Measurements from ENCODE around the gene LAG3. TPM values are rescaled to one million over a fixed set of nuclear protein-coding genes. Genes with fewer than 3 reads are reported as not detected.

The LAG3 gene
- total RNA-seq, 8 experiments from 2014 or later: 0.21 to 2.8 (median 0.66) TPM

DNA sequence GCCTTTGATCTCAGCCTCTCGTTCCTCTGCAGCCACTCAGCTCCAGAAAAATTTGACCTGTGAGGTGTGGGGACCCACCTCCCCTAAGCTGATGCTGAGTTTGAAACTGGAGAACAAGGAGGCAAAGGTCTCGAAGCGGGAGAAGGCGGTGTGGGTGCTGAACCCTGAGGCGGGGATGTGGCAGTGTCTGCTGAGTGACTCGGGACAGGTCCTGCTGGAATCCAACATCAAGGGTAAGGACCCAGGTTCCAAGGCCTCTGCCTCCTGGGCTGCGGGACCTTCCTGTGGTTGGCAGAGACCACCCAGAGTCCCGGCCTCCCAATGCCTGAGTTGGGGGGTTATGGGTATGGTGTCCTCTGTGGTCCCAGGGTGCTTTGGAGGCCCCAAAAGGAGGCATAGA, 44.8 kb downstream of the LAG3 start:
- ATAC-seq (replicated peaks in 6 of 8): no peak
- H3K4me3 ChIP-seq: no peak overlapping the region
- in situ Hi-C loops (cut with MboI; ENCODE audit: low pct_unique_long_range_greater_than_20kb in 2 of 9, low sequenced_read_pairs in 9 of 9, unreplicated experiment in 9 of 9): no loop called here
- peaks cover 36 to 37% of the 10 kb centered on the region in 2 donors for H3K4me1 ChIP-seq (replicated peaks in 1 of 2)
- WGBS, 10 experiments: 27 to 100% (median 74%) methylated on average over 1 to 7 of the region's 8 CpGs; no CpG with 5 or more reads in 4 of the 10 experiments
- H3K27ac ChIP-seq: no peak overlapping the region

DNA sequence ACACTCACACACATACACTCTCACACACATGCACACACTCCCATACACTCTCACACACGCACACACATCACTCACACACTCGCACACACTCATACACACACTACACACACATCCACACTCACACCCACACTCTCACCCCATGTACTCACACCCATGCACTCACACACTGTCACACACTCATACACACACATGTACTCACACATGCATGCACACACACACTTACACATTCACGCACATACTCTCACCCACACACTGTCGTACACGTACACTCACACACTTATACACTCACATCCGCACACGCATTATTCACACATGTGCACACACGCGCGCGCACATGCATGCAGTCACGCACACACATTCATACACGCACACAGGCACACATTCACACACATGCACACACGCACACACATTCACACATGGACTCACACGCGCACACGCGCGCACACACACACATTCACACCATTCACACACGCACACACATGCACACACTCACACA, 45.4 kb downstream of the LAG3 start:
- H3K4me3 ChIP-seq: no peak overlapping the region
- peaks cover 40 to 44% of the 10 kb centered on the region in 2 donors for H3K4me1 ChIP-seq (replicated peaks in 1 of 2)
- ATAC-seq (replicated peaks in 6 of 8): no peak
- 64 to 100% (median 86%) methylated on average over 1 to 14 of the region's 20 CpGs for WGBS, 10 experiments
- peak overlapping the region in 1 of 2 donors; percentile 8 for H3K27ac ChIP-seq
- in situ Hi-C loops (cut with MboI; ENCODE audit: low pct_unique_long_range_greater_than_20kb in 2 of 9, low sequenced_read_pairs in 9 of 9, unreplicated experiment in 9 of 9): no loop called here

DNA sequence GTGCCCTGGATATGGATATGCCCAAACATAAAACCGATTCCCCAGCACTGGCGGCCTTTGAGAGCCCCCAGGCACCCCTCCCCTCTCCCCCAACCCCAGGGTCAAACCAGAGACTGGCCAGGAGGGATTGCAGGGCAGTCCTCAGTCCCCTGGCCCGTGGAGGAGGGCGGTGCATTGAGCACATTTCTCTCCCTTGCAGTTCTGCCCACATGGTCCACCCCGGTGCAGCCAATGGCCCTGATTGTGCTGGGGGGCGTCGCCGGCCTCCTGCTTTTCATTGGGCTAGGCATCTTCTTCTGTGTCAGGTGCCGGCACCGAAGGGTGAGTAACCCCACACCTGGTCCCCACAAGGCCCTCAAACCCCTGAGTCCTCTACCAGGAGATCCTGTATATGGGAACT, 45.9 kb downstream of the LAG3 start:
- Histone ChIP-seq H3K27ac (peak overlapping the region in 1 of 2 donors; percentile 8), H3K4me1 (replicated peaks in 1 of 2) (peaks cover 46 to 49% of the 10 kb centered on the region in 2 donors), H3K4me3 (no peak overlapping the region)
- WGBS, 10 experiments: 80% methylated on average over 2 of the region's 10 CpGs; no CpG with 5 or more reads in 9 of the 10 experiments
- ATAC-seq (replicated peaks in 6 of 8): peak in 7 of 8 experiments; percentile 1 to 42 (median 7)
- in situ Hi-C loops (cut with MboI; ENCODE audit: low pct_unique_long_range_greater_than_20kb in 2 of 9, low sequenced_read_pairs in 9 of 9, unreplicated experiment in 9 of 9): no loop called here

DNA sequence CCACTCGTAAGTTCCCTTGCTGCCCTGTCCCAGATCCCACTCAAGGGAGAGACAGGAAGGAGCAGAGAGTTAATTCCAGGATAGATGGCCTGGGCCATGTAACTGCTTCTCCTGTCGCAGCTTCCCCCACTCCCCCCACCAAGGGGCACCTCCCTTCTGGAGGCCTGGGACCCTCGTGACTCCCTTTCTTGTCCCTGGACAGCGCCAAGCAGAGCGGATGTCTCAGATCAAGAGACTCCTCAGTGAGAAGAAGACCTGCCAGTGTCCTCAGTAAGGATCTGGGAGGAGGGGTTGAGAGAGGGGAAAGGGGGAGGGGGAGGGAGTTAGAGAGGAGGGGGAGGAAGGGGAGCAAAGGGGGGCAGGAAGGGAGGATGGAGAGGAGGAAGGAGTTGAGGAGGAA, 46.3 kb downstream of the LAG3 start:
- H3K27ac ChIP-seq: peak overlapping the region in 1 of 2 donors; percentile 8
- WGBS, 10 experiments: 86 to 100% (median 100%) methylated on average over 1 to 2 of the region's 5 CpGs; no CpG with 5 or more reads in 7 of the 10 experiments
- no peak for ATAC-seq (replicated peaks in 6 of 8)
- H3K4me1 ChIP-seq (replicated peaks in 1 of 2): peaks cover 50 to 53% of the 10 kb centered on the region in 2 donors
- no peak overlapping the region for H3K4me3 ChIP-seq
- in situ Hi-C loops (cut with MboI; ENCODE audit: low pct_unique_long_range_greater_than_20kb in 2 of 9, low sequenced_read_pairs in 9 of 9, unreplicated experiment in 9 of 9): no loop called here

DNA sequence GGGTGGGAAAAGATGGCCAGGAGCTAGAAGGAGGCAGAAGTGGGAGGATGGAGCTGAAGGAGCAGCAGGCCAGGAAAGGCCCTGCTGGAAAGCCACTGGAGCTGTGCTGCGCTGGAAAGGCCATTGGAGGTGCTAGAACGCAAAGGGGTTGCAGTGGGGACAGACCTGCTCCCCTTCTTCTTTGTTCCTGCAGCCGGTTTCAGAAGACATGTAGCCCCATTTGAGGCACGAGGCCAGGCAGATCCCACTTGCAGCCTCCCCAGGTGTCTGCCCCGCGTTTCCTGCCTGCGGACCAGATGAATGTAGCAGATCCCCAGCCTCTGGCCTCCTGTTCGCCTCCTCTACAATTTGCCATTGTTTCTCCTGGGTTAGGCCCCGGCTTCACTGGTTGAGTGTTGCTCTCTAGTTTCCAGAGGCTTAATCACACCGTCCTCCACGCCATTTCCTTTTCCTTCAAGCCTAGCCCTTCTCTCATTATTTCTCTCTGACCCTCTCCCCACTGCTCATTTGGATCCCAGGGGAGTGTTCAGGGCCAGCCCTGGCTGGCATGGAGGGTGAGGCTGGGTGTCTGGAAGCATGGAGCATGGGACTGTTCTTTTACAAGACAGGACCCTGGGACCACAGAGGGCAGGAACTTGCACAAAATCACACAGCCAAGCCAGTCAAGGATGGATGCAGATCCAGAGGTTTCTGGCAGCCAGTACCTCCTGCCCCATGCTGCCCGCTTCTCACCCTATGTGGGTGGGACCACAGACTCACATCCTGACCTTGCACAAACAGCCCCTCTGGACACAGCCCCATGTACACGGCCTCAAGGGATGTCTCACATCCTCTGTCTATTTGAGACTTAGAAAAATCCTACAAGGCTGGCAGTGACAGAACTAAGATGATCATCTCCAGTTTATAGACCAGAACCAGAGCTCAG, 47.0 kb downstream of the LAG3 start:
- Histone ChIP-seq H3K4me3 (no peak overlapping the region), H3K4me1 (replicated peaks in 1 of 2) (peaks cover 53 to 57% of the 10 kb centered on the region in 2 donors), H3K27ac (peak overlapping the region; percentile 75 to 81)
- in situ Hi-C loops (cut with MboI; ENCODE audit: low pct_unique_long_range_greater_than_20kb in 2 of 9, low sequenced_read_pairs in 9 of 9, unreplicated experiment in 9 of 9): no loop called here
- no peak for ATAC-seq (replicated peaks in 6 of 8)
- 60 to 89% (median 63%) methylated on average over 2 to 8 of the region's 13 CpGs; no CpG with 5 or more reads in 6 of the 10 experiments for WGBS, 10 experiments

DNA sequence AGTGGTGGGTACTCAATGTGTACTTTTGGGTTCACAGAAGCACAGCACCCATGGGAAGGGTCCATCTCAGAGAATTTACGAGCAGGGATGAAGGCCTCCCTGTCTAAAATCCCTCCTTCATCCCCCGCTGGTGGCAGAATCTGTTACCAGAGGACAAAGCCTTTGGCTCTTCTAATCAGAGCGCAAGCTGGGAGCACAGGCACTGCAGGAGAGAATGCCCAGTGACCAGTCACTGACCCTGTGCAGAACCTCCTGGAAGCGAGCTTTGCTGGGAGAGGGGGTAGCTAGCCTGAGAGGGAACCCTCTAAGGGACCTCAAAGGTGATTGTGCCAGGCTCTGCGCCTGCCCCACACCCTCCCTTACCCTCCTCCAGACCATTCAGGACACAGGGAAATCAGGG, 47.8 kb downstream of the LAG3 start:
- Histone ChIP-seq H3K4me3 (no peak overlapping the region), H3K27ac (peak overlapping the region; percentile 75 to 81), H3K4me1 (replicated peaks in 1 of 2) (peaks cover 59 to 65% of the 10 kb centered on the region in 2 donors)
- in situ Hi-C loops (cut with MboI; ENCODE audit: low pct_unique_long_range_greater_than_20kb in 2 of 9, low sequenced_read_pairs in 9 of 9, unreplicated experiment in 9 of 9): no loop called here
- 53 to 73% methylated on average over 2 to 4 of the region's 5 CpGs; no CpG with 5 or more reads in 8 of the 10 experiments for WGBS, 10 experiments
- ATAC-seq (replicated peaks in 6 of 8): no peak

DNA sequence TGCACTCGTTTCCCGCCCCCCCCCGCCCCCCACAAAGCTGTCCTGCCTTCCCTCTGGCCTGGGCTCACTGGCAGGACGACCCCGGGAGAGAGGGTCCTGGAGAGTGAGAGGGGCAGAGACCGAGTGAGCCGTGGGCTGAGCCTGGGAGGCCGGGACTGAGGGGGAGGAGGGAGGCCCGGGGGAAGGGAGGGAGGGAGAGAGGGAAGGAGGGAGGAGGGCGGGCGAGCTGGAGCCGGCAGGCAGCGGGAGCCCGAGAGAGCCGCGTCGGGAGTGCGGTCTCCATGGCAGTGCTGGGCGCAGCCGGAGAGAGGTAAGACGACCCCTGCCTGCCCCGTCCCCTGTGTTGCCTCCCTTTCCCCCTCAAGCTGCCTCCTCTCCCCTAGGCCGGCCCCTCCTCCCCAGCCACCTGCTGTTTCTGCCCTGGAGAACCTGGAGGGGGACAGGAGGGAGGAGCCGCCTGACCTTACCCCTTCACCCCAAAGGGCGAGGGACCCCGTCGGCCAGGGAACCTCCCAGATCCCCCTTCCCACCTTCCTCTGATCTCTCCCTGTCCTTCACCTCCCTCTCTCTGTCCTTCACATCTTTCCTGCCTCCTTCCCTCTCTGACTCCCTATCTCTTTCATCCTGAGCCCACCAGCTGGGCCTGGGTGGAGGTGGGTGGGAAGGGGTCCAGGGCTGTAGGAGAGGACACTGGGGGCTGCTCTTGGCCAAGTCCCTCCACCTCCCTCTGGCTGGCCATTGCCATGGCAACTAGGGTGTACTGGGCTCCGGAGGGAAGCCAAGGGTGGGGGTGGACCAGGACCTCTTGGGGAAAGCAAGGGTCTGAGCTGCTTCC, 49.5 kb downstream of the LAG3 start, which contains the start of gene GPR162:
Gene GPR162, plus strand, starts transcription at position 231 of the 835 bp plus-strand sequence. CDS start 2,078 bp downstream, outside the sequence.
- no CpG with 5 or more reads among the region's 28 CpGs for WGBS, 10 experiments

DNA sequence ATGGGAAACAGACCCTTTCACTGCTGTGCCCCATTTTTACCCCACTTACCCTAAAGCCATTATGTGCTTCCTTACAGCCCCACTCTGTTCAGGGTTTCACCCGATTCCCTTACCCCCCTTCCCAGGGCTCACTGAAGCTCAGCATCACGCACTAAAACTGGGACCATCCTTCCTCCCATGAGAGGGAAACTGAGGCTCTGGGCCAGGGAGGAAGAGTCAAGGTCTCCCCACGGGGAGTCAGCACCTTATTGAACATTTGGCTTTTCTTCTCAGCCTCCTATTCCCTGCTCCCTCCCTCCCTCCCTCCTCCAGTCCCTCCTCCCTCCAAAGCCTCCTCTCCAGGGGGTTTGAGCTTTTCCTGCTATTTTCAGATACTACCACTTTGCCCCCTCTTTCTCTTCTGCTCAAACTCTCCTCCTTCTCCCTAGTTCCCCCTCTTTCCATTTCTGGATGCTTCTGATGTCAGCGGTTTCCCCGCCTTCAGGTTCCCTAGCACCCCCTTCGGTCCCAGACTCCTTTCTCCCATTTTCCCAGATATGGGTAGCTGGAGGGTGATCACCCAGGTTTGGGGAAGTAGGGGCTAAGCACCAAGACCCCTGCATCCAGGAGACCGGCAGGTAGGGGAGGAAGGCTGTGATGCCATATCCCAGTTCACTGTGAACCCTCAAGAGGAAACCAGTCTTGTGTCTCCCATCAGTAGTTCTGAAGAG, 50.3 kb downstream of the LAG3 start:
- 0 to 100% (median 78%) methylated on average over 1 to 2 of the region's 7 CpGs; no CpG with 5 or more reads in 5 of the 10 experiments for WGBS, 10 experiments
- no peak for ATAC-seq (replicated peaks in 6 of 8)
- peaks cover 71 to 82% of the 10 kb centered on the region in 2 donors for H3K4me1 ChIP-seq (replicated peaks in 1 of 2)
- peak overlapping the region; percentile 75 to 81 for H3K27ac ChIP-seq
- in situ Hi-C loops (cut with MboI; ENCODE audit: low pct_unique_long_range_greater_than_20kb in 2 of 9, low sequenced_read_pairs in 9 of 9, unreplicated experiment in 9 of 9): no loop called here
- H3K4me3 ChIP-seq: peak overlapping the region; percentile 36 to 52 (median 42)

More for the DNA sequence above, 49.5 kb downstream of the LAG3 start, which contains the start of gene GPR162:
- Histone ChIP-seq H3K4me1 (replicated peaks in 1 of 2) (peaks cover 66 to 76% of the 10 kb centered on the region in 2 donors), H3K27ac (peak within 1 kb of the TSS; percentile 75 to 81), H3K4me3 (peak within 1 kb of the TSS; percentile 36 to 52 (median 42))
- peak; percentile 34 to 78 (median 72) for ATAC-seq (replicated peaks in 6 of 8)
- in situ Hi-C loops (cut with MboI; ENCODE audit: low pct_unique_long_range_greater_than_20kb in 2 of 9, low sequenced_read_pairs in 9 of 9, unreplicated experiment in 9 of 9): no loop called here

DNA sequence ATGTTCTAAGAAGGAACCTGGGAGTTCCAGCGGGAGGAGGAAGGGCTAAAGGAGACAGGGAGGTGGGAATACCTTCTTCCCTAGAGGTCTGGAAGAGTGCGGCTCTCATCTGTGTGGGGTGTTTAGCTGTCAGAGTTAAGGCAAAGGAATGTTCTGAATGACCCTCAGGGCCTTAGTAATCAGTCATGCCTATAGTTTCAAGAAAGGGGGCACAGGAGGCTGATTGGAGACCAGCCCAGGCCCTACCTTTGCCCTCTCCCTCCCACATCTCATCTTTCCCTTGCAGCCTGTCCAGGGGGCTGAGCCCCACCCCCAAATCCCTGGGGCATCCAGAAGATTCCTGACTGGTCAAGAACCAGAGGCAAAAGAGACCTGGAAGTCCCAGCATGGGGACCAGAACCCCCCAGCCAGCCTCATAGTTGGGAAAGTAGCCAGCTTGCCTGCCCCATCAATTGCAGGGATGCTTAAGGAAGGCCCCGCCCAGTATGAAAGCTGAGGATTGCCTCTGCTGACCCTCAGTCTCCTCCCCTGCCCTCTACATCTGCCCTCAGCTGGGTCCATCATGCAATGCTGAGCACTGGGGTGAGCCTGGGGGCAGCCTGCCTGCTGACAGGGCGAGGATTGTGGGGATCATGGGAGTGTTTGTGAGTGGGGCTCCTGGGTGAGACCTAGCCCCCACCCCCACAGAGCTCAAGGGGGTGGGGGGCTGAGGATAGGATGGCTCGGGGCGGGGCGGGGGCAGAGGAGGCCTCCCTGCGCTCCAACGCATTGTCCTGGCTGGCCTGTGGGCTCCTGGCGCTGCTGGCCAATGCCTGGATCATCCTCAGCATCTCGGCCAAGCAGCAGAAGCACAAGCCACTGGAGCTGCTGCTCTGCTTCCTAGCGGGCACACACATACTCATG, 51.1 kb downstream of the LAG3 start:
- Histone ChIP-seq H3K4me1 (replicated peaks in 1 of 2) (peaks cover 63 to 74% of the 10 kb centered on the region in 2 donors), H3K4me3 (no peak overlapping the region), H3K27ac (peak overlapping the region in 1 of 2 donors; percentile 22)
- WGBS, 10 experiments: 31 to 87% (median 50%) methylated on average over 1 to 3 of the region's 12 CpGs; no CpG with 5 or more reads in 5 of the 10 experiments
- in situ Hi-C loops (cut with MboI; ENCODE audit: low pct_unique_long_range_greater_than_20kb in 2 of 9, low sequenced_read_pairs in 9 of 9, unreplicated experiment in 9 of 9): no loop called here
- ATAC-seq (replicated peaks in 6 of 8): no peak

DNA sequence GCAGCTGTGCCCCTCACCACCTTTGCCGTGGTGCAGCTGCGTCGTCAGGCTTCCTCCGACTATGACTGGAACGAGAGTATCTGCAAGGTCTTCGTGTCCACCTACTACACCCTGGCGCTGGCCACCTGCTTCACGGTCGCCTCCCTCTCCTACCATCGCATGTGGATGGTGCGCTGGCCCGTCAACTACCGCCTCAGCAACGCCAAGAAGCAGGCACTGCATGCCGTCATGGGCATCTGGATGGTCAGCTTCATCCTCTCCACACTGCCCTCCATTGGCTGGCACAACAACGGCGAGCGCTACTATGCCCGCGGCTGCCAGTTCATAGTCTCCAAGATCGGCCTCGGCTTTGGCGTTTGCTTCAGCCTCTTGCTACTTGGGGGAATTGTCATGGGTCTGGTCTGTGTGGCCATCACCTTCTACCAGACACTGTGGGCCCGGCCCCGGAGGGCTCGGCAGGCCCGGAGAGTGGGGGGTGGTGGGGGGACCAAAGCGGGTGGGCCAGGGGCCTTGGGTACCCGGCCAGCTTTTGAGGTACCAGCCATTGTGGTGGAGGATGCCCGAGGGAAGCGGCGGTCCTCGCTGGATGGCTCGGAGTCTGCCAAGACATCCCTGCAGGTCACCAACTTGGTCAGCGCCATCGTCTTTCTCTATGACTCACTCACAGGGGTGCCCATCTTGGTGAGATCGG, 51.9 kb downstream of the LAG3 start:
- WGBS, 10 experiments: 80 to 97% (median 83%) methylated on average over 2 to 6 of the region's 37 CpGs; no CpG with 5 or more reads in 7 of the 10 experiments
- ATAC-seq (replicated peaks in 6 of 8): no peak
- H3K4me3 ChIP-seq: no peak overlapping the region
- in situ Hi-C loops (cut with MboI; ENCODE audit: low pct_unique_long_range_greater_than_20kb in 2 of 9, low sequenced_read_pairs in 9 of 9, unreplicated experiment in 9 of 9): no loop called here
- peaks cover 55 to 67% of the 10 kb centered on the region in 2 donors for H3K4me1 ChIP-seq (replicated peaks in 1 of 2)
- H3K27ac ChIP-seq: peak overlapping the region in 1 of 2 donors; percentile 78

DNA sequence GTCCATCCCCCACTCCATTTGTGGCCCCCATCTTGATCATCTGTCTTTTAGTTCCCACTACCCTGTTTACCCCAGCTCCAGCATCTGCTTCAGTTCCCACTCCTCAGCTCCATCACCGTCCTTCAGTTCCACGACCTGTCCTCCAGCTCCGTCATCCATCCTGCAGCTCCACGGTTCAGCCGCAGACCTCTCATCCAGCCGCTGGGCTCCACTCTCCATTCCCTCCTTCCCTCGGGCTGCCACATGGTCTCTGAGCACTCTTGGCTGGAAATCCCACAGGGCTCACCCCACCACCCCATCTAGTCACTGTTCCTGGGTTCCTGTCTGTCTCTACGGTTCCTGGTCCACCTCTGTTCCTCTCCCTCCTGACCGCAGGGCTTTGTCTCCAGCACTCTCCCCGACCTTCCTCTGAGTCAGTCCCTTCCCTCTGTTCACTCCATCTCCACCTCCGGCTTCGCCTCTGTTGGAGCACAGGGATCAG, 52.6 kb downstream of the LAG3 start:
- in situ Hi-C loops (cut with MboI; ENCODE audit: low pct_unique_long_range_greater_than_20kb in 2 of 9, low sequenced_read_pairs in 9 of 9, unreplicated experiment in 9 of 9): loop anchor here in 1 of 9 experiments (25.0 kb wide), 1 partner anchor 88 kb away; no protein-coding TSS in a partner anchor
- Histone ChIP-seq H3K27ac (peak overlapping the region; percentile 74 to 78), H3K4me3 (peak overlapping the region in 2 of 5 donors; percentile 1 to 7), H3K4me1 (replicated peaks in 1 of 2) (peaks cover 49 to 62% of the 10 kb centered on the region in 2 donors)
- 0 to 84% (median 61%) methylated on average over 1 to 6 of the region's 12 CpGs; no CpG with 5 or more reads in 2 of the 10 experiments for WGBS, 10 experiments
- ATAC-seq (replicated peaks in 6 of 8): peak in 3 of 8 experiments; percentile 0 to 8 (median 3)
